HG02981 (cell line): Measurements from ENCODE around the gene RAB11FIP3.
"Not testable (repeated sequence)": the region's sequence is repeated elsewhere in the genome, so short reads cannot be mapped to it uniquely, and the experiment has no call there.

Source experiments
- ATAC-seq: cut with Tn5 transposase; IDR thresholded peaks from one replicate; pipeline ENCODE4 v1.9.1; 2021; ENCODE audit warnings: mild to moderate bottlenecking, moderate library complexity; ENCODE audit not compliant: unreplicated experiment

RAB11FIP3 gene

GRCh38 chr16:460787-461186, 35.3 kb downstream of the RAB11FIP3 start:
- ATAC-seq, result no peak

GRCh38 chr16:463071-463470, 37.6 kb downstream of the RAB11FIP3 start:
- no peak for ATAC-seq

- no peak for ATAC-seq
These were observed 41.2 kb downstream of the RAB11FIP3 start for GRCh38 chr16:466651-467050.

- ATAC-seq, result not testable (repeated sequence)
These were observed 41.9 kb downstream of the RAB11FIP3 start for GRCh38 chr16:467249-467871.

GRCh38 chr16:468068-468821, 42.8 kb downstream of the RAB11FIP3 start:
- ATAC-seq, result no peak

GRCh38 chr16:469459-469858, 44.0 kb downstream of the RAB11FIP3 start:
- ATAC-seq, result not testable (repeated sequence)

GRCh38 chr16:470418-470817, 45.0 kb downstream of the RAB11FIP3 start:
- no peak for ATAC-seq

GRCh38 chr16:471353-472198, 46.1 kb downstream of the RAB11FIP3 start:
- no peak for ATAC-seq

- ATAC-seq, result no peak
These were observed 46.7 kb downstream of the RAB11FIP3 start for GRCh38 chr16:472199-472504.

GRCh38 chr16:473046-474043, 47.9 kb downstream of the RAB11FIP3 start:
- no peak for ATAC-seq

GRCh38 chr16:474420-475122, 49.1 kb downstream of the RAB11FIP3 start:
- no peak for ATAC-seq

GRCh38 chr16:476039-476438, 50.6 kb downstream of the RAB11FIP3 start:
- ATAC-seq, result no peak

- no peak for ATAC-seq
These were observed 52.1 kb downstream of the RAB11FIP3 start for GRCh38 chr16:477301-478157.

GRCh38 chr16:478287-478686, 52.8 kb downstream of the RAB11FIP3 start:
- not testable (repeated sequence) for ATAC-seq

- ATAC-seq, result no peak
These were observed 57.2 kb downstream of the RAB11FIP3 start for GRCh38 chr16:482468-483185.

- no peak for ATAC-seq
These were observed 58.1 kb downstream of the RAB11FIP3 start for GRCh38 chr16:483341-484075.

GRCh38 chr16:489606-490005, 64.2 kb downstream of the RAB11FIP3 start:
- no peak for ATAC-seq

GRCh38 chr16:490768-491167, 65.3 kb downstream of the RAB11FIP3 start:
- no peak for ATAC-seq
